IPS-11a (cell line): Measurements from ENCODE around the gene TRIO.

ENCODE experiments used
- H3K4me3 ChIP-seq: one replicate; pipeline ENCODE4 v1.5.1; 2013; ENCODE audit warnings: low read depth, low read length, control low read depth

TRIO gene

DNA sequence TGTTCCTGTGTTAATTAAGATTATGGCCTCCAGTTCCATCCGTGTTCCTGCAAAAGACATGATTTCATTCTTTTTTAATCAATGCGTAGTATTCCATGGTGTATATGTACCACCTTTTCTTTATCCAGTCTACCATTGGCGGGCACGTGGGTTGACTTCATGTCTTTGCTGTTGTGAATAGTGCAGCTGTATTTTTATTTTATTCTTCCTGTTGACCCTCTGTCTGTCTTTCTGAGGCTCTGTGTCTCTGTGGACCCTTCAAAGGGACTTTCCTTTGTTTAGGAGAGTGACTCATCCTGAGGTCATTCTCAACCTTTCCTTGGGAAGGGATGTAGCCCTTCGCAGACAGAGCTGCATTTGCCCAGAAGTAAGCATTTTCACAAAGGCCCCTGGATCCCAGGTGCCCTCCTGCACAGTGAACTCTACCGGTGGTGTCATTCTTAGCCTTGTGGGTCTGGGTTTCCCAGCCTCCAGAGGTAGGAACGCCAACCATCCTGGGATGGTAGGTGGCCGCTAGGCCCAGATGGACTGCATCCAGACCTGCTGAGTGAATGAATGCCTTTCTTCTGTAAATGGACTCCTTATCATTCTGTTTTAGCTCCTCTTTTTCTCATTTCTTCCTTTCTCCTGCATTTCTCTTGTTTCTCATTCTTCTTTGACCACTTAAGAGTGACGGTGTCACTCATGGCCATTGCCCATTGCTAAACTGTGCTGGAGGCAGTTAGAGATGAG lies 22.4 kb downstream of the TRIO start:
- H3K4me3 ChIP-seq, result no peak overlapping the region

DNA sequence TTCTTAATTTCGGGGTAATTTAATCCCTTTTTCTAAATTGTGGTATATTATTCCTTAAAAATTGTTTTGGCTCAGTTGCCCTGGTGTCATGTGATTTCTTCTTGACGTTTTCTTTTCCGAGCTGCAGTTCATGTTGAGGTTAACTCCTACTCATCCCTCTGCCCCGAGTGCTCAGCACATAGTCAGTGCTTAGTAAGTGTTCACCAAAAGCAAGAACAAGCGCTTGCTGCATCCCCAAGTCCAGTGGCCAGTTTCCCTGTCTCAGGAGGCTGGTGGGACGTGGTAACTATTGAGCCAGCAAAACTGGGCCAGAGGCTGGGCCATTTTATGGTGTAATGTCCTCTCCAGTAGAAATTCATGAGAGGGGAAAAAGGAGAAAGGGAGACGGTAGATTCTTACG lies 23.3 kb downstream of the TRIO start:
- H3K4me3 ChIP-seq, result no peak overlapping the region

DNA sequence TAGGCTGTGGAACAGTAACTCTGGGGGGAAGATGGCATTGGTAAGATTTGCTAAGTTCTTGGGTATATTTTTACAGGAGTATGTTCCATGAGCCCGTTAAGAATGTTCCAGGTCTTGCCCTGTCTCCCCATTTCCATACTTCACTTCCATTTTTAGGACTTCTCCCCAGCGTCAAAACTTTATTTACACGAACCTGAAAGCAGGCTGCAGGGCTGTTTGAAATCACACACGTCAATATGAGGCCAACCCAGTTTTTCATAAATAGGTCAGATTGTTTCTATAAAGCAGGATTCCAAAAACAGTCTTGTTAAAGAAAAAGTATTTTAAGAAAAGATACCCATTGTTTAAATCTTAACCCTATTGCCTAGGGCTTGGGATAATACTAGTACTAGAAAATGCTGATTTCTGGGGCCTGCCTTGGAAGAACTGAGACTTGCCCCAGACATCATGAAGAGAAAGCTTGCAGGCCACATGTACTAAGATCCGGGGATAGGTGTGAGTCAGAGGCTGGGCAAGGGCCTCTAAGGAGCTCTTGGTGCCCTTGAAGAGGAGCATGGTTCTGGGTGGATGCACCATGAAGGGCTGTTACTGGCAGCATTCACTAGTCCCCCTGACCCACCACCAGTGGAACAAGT lies 24.2 kb downstream of the TRIO start:
- no peak overlapping the region for H3K4me3 ChIP-seq

DNA sequence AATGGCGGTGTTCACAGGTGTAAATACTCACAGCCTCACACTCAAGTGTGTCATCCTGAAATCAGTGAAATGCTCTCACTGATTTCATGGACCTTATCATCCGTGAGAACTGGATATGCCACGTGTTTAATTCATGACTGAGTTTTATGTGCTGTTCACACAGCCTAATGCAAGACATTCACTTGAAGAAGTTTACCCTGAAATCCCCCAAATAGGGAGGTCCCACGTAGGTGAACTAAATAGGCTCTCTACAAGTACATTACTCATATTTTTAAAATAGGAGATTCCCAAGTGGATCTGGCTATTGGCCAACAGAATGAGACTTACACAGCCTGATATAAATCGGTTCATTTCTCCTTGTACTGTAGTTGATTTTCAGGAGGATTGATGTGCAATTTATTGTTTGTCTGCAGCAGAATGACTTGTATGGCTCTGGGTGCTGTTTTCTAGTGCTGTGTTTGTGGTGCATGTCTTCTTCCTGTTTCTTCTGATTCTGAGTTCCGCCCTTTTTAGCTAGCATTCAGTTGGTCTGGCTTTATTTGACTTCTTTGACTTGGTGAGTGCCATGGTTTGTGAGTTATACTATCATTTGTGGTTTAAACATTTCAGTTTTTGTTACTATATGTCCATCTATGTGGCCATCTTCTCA lies 25.1 kb downstream of the TRIO start:
- no peak overlapping the region for H3K4me3 ChIP-seq

DNA sequence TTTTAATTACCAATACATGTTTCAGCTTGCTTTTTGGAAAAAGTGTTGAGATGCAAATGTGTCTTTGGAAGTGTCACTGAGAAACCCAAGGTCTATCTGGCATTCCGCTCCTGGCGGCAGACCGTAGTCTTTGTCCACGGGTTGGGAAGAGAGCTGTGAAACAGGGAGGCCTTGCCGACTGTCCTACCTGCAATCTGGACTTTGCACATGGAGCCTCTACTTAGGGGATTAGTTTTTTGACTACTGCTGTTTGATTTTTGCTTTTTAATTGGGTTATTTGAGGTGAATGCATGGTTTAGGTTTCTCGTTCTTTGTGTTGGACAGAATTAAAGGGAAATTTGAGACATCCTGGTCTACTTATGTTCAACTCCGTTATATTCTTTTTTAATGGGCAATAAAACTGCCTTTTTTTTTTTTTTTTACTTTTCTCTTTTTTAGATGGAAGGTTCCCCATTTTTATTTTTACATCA lies 25.7 kb downstream of the TRIO start:
- no peak overlapping the region for H3K4me3 ChIP-seq

DNA sequence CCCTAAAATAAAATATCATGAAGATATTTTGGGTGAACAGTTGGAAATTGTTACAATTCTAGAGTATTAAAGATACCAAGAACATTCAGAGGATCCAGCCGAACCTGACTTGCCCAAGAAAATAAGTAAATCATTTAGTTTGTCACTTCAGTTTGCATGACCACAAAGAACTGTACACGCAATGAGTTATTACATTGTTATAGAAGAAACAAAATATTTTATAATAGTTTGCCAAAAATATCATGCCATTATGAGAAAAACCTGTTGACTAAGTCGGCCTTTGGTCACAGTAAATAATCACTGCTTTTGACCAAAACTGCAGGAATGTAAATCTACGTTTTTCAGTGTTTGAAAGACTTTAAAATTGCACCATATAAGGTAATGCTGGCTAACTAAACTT lies 27.9 kb downstream of the TRIO start:
- H3K4me3 ChIP-seq, result no peak overlapping the region

DNA sequence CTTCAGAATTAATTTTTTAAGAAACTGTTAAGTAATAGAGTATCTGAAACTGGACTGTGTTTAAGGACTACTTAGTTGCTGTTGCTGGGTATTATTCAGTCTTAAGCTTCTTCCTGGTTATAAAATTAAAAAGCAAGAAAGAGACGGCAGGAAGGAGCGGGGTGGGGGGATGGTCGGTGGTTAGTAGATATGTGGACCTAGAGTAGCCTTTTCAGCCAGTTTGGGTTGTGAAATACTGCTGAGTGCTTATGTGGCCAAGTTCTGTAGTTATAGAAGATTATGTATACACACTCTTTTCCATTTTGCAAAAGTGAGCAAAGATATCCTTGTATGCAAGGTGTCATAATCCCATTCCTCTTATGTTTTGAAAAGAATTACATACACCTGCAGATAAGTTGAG lies 28.5 kb downstream of the TRIO start:
- no peak overlapping the region for H3K4me3 ChIP-seq

DNA sequence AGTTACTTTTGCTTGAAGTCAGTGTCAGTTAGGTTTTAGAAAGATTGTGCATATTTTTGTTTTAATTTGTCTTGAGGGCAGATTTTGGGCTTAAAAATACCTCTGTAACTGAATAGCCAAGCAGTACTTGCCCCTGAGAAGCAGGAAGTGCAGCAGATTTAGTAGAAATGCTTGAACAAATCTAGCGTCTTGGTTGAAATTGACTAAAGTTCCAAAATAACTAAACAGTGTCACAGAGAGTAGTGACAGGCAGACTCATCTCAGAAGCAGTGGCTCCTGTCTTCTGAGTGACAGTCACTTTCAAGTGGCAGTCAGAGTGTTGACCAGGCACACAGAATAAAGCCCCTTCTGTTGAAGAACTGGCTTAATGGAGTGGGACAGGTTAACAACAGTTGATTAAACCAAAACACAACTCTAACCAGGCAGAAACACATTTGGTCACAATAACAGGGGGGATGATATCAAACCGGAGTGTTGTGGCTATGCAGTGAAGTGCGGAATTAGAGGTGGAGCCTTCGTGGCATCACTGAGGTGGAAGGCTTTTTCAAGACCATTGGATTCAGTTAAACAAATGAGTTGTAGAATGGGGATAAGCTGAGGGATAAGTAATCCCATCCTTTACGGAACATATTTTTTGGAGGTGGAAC lies 29.1 kb downstream of the TRIO start:
- no peak overlapping the region for H3K4me3 ChIP-seq

DNA sequence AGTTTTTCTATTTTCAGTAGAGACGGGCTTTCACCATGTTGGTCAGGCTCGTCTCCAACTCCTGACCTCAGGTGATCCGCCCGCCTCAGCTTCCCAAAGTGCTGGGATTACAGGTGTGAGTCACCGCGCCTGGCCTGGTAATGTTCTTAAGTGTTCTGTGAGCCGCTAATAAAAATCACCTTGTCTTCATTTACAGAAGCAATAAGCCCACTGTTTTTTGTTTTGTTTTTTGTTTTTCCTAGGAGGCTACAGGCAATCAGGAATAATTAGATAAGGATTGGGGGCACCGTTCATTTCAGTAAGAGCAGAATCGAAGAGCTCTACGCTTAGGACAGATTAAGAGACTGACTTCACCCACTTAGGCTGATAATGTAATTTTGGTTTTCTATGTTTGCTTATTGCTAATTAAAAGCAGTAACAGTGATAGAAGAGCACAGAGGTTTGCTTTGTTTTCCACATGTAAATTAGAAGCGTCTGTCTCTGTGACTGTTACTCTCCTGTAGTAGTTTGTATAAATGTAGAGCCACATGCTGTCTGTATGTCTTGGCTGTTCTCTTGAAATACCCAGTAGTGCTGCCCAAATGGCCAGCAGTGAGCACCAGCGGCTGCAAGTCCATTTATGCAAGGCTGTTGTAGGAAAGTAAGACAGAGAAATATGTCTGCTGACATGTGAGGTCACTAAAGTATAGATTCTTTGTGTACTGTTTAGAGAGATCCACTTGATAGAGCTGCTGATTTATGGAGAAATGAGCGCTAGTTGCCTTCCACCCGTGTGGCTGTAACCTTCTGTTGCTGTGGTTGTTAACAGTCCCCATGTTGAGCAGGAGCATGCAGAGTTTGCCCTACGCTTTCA lies 30.5 kb downstream of the TRIO start:
- no peak overlapping the region for H3K4me3 ChIP-seq

DNA sequence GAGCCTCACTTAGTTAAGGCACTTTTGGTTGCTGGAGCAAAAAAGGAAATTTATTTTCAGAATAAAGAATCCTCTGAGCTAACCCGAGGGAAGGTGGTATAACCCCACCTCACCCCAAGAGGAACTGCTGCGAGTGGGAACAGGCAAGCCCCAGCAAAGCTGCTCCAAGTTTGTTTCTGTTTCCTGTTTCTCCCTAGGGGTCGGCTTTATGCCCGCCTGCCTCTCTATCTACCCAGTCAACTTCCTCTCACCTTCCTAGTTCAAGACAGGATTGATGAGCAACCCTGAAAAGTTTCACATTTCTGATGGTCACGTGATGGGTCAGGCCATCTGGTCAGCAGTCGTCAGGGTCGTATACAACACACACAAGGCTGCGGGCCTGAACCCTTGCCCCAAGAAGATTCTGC lies 31.1 kb downstream of the TRIO start:
- no peak overlapping the region for H3K4me3 ChIP-seq

DNA sequence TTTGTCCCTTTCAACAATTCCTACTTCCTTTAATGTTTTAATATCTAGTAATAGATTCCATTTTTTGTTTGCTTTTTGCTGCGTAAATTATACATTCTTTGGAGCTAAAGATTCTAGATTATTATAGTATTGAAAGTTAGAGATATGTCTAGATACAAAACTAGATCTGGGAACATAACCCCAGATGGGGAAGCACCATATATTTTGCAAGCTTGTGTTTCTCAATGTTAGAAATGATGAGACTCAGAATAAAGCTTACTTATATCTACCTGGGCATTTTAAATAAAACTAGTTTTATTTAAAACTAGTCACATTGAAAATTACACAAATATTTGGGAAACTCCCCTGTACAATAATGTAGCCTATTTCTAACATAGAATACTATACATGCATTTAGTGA lies 32.2 kb downstream of the TRIO start:
- no peak overlapping the region for H3K4me3 ChIP-seq

DNA sequence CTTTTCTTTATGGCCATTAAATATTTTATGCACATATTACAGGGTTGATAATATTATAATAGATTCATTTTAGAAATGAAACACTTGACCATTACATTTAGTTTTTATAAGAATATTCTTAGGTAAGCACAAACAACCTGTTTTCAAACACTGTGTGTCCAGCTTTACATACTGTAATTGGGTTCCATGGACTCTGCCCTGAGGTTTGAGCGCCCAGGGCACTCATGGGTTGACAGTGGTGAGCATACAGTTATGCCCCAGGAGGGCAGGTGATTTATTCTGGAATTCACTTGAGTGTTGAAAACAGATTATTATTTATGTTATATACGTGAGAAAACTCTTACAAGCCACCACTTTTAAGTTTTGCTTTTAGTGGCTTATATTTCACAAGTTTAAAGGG lies 33.7 kb downstream of the TRIO start:
- H3K4me3 ChIP-seq, result no peak overlapping the region

DNA sequence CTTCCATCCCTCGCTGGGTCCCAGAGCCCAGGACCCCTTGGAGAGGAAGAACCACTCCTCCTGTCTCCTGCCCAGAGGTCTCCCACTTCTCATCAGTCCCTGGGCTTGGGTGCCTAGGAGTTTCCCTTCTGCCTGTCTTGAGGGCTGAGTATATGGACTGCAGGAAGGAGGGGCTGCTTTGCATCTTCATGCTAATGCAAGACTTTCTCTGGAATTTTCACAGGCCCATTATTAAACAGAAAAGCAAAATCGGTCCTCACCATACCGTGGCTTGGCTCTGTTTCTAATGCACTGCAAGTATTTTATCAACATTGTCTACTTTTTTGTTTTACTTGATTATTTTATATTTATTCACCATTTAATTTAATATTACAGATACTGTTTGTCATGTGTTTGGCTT lies 34.5 kb downstream of the TRIO start:
- no peak overlapping the region for H3K4me3 ChIP-seq

DNA sequence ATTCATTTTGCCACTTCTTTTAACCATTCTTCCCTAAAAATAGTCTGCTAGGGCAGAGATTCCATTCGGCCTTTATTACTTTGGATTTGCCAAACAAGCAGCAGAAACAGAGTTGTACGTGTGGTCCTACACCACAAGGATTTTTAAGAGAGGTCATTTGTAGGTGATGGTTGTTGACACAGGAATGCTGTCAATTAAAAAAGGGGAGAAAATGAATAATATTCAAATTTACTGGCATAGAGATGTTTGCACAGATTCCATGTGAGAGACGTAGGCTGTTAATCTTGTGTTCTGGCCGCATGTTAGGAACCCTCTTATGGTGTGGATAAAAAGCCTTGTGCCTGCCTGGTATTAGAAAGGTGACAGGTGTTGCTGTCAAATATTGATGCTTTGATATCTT lies 34.9 kb downstream of the TRIO start:
- no peak overlapping the region for H3K4me3 ChIP-seq

DNA sequence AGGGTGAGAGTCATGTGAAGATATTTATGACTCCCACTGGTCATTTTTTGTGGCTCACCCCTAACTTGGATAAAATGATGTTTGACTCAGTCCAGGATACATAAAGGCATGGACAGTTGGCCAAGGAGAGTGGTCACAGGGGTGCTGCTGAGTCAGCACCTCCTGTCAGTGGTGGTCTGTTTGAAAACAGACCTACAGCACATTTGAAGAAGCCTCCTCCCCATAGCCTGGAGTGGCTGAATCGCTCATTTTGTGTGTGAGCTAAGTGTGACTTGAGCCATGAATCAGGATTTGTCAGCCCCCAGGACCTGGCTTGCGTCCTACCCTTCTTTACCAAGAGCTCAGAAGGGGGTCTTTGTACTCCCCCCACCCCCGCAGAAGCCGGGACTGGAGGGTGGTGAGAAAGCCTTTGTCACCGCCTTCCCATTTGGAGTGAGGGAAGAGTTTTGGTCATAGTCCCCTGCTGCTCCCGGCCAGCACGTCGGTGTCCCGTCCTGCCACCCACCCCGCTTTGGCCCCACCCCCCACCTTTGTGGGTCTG lies 35.6 kb downstream of the TRIO start:
- no peak overlapping the region for H3K4me3 ChIP-seq

DNA sequence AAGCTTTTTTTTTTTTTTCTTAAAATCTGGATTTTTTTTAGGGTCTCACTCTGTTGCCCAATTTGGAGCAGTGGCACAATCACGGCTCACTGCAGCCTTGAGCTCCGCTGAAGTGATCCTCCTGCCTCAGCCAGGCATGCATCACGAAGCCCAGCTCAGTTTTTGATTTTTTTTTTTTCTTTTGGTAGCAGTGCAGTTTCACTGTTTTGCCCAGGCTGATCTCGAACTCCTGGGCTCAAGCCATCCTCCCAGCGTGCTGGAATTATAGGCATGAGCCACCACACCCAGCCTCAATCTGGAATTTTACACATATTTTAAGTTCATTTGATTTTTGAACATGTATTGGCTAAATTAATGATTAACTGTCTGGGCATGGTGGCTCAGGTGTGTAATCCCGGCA lies 36.3 kb downstream of the TRIO start:
- no peak overlapping the region for H3K4me3 ChIP-seq

DNA sequence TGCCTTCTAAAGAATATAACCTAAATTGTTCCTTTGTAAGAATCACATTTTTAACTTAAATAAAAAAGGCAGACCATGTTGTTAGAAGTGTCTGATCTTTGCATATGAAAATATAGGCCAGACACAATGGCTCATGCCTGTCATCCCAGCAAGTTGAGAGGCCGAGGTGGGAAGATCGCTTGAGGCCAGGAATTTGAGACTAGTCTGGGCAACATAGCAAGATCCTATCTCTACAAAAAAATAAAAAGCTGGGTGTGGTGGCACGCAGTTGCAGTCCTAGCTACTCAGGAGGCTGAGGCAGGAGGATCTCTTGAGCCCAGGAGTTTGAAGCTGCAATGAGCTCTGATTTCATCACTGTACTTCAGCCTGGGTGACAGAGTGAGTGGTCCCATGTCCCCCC lies 37.3 kb downstream of the TRIO start:
- H3K4me3 ChIP-seq, result no peak overlapping the region

DNA sequence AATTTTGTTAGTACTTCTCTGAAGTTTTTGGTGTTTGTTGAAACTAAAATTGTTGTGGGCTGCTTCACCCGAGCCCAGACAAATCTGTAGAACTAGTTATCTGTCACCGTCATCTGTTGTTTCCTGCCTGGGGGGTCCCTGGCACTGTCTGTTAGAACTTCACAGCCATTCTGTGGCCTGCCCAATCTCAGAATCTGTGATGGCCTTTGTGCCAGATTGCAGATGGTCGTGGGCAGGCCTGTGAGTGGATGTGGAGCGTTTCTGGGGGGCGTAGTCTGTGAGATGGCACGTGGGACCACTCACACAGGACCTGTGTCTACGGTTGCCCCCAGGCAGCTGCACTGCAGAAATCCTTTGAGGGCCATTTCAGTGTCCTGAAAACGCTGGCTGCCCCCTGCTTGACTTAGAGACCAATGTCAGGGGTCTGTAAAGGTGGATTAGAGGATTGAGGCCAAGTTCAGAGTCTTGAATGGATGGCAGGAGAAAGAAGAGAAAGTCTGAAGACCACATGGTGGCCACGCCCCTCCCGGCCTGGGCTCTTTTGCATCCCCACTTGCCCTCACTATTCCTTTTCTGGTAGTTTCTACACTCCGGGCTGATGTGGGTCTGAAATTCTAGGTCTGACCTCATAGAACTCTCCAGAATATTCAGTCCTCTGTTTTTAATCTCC lies 38.3 kb downstream of the TRIO start:
- no peak overlapping the region for H3K4me3 ChIP-seq

DNA sequence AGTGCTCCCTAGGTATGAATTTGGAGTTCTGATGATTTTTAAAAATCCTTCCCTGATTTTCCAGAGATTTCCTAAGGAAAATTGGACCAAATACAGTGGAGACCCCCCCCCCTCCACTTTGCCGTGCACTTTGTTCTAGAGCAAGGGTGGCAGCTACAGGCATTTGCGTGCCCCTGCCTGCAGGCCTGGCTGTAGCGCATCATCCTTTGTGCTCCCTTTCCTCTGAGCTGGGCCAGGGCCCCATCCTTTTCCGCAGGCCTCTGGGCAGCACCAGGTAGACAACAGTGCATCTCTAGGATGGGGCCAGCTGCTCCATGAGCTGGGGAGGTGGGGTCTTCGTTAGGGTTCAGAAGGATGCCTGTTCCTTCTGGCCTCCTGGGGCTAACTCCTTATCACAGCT lies 39.6 kb downstream of the TRIO start:
- H3K4me3 ChIP-seq, result no peak overlapping the region
